ENCODE data around the gene MPDU1.

The MPDU1 gene

DNA sequence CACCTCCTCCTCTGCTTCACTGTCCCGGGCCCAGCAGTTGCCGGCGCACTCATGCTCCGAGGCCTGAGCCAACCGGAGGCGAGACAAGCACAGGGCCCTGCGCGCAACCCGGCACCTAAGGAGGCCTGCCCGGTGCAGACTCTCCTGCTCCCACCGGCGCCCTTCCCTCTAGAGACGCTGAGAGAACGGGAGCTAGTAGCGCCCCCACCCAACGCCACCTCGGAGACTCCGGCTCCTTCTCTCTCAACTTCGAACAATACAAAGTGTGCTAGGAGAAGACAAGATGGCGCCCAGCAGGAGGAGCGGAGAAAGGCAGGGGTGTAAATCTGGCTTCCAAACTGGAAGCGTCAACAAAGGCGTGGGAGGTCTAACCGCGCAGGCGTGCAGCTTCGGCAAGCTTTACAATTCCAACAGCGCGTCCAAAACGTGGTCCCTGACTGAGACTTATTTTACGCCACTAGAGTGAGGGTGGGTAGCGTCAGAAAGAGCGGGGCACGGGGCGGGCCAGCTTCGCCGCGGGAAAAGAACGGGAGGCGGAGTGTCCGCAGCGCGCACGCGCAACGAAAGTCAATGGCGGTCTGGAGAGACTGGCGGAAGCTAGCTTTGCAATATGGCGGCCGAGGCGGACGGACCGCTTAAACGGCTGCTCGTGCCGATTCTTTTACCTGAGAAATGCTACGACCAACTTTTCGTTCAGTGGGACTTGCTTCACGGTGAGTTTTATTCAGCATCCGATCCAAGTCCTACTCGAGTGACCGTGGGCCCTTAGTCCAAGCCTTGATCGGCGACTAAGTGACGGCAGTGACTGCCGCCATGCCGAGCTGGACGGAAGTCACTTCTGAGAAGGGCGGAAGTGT lies at the start of gene MPDU1:
TSS of gene MPDU1 (plus strand) at position 600 of the 857 bp plus-strand sequence. CDS start at position 611, 11 bp downstream.
- peak; percentile 98 for DNase-seq

DNA sequence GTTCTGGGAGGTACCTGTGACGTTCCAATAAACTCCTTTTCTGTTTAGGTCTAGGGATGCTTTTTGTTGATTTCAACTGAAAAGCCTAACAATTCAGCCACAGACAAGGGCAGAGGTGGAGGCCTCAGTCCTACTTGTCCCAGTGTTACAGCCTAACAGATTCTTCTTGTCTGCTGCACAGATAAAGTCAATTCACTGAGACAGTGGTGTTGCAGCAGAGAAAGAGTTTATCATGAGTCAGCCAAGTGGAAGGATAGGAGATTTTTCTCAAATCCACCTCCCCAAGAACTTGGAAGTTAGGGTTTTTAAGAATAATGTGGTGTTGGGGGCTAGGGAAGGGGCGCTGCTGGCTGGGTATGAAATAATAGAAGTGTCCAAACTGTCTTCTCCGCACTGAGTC lies 45.6 kb upstream of the MPDU1 start:
- no peak for DNase-seq

DNA sequence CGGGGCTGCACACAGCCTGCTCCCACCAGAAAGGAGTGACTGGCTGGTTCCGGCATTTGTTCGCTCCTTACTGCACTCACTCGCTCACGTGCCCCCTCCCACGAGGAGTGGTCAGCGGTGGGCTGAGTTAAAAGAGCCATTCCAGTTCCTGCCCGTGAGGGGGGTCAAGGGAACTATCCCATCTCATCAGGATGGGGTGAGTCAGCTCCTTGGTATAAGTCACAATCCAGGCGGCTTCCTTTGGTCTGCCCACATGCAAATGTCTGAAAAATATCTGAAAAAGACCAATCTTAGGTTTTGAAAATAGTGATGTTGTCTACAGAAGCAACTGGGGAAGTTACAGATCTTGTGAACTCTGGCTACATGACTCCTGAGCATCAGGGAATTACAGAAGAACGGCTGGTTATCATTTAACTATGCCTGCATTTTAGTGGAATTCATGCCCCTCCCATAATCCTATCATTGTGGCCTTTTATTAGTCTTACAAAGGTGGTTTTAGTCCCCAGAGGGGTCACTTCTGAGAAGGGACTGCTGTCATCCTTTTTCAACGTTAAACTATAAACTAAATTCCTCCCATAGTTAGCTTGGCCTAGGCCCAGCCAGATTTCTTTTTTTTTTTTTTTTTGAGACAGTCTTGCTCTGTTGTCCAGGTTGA lies 44.6 kb upstream of the MPDU1 start:
- DNase-seq, result peak; percentile 27

DNA sequence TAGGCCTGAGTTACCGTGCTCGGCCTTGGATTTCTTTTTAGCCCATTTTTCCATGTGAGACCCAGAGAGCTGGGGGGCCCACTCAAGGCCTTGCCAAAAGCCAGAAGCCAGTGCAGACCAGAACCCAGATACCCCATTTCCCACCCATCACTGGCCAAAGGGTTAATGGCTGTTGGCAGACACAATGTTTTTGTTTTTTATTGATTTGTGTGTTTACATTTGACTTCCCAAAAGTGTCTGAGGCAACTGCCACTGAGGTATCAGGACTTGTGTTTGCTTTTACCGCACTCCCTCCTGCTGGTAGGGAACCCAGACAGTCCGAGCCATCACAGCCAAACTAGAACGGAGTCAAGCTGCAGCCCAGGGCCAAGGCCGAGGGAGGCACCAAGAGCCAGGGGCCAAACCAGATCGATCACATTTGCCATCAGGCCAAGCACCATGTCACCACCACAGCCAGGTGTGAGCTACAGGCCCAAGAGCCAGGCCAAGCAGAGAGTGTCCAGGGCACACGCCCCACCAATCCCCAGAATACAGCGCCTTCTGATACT lies 42.5 kb upstream of the MPDU1 start:
- no peak for DNase-seq

DNA sequence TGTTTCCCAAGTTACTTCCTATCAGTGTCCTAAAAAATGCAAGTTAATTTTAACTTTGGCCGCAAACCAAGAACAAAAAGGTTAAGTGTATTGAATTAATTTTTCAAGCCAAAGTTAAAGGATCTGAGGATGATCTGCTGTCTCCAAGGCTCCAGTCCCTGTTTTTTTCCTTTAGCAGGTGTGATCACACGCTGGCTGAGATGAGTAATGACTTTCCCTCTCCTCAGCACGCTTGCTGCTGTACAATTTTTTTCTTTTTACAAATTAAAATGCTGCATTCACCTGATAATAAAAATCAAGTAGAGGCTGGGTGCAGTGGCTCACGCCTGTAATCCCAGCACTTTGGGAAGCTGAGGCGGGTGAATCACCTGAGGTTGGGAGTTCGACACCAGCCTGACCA lies 38.7 kb upstream of the MPDU1 start:
- DNase-seq, result no peak

DNA sequence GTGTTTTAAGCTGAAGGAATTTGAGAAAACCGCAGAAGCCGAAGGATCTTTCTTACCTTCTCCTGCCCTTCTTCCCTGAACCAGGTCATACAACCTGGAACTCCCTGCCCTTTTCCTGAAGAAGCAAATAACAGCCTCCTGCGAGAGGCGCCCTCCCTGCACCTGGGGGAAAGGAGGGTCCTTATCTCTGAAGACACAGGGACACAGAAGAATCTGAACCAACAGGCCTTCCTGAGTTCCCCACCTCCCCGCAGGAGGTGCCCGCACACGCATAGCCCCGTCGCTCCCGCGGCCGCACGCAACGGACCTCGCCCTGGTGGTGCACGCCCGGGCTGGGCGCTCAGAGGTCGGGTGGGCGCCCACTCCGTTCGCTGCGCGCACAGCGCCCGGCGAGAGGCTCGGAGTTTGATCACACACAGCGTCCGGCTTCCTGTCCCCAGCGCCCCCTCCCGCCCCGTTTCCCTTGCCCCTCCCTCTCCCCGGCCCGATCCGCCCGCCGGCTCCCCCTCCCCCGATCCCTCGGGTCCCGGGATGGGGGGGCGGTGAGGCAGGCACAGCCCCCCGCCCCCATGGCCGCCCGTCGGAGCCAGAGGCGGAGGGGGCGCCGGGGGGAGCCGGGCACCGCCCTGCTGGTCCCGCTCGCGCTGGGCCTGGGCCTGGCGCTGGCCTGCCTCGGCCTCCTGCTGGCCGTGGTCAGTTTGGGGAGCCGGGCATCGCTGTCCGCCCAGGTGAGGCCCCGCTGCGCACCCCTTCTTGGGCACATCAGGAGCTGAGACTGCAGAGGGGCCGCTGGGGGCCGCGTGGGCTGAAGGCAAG lies 34.9 kb upstream of the MPDU1 start, which contains the start of gene TNFSF12:
TSS of gene TNFSF12 (plus strand) at position 474 of the 816 bp plus-strand sequence. CDS start at position 570, 96 bp downstream.
- peak; percentile 41 for DNase-seq

DNA sequence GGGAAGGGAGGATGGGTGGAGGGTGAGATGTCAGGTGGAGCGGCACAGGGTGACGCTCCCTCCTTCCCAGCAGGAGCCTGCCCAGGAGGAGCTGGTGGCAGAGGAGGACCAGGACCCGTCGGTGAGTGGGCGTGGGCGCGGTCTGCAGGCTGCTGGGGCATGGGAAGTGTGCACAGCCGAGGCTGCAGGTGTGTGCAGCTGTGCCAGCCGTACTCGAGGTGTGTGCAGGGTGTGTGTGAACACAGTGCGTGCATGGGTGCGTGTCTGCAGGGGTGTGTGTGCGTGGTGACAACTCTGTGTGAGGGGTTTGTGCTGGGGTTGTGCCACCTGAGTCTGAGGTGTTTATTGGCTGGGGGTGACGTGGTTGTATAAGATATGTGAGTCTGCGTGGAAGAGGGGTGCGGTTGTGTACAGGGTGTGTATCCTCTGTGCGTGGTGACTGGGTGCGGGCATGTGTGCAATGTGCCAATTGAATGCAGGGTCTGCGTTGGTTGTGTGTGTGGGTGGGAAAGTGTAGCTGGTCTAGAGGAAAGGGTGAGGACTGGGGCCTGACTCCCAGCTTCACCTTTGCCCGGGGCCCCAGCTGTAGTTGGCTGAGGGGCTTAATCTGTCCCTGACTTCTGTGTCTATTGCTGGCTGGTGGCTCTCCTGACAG lies 34.1 kb upstream of the MPDU1 start:
- no peak for DNase-seq

DNA sequence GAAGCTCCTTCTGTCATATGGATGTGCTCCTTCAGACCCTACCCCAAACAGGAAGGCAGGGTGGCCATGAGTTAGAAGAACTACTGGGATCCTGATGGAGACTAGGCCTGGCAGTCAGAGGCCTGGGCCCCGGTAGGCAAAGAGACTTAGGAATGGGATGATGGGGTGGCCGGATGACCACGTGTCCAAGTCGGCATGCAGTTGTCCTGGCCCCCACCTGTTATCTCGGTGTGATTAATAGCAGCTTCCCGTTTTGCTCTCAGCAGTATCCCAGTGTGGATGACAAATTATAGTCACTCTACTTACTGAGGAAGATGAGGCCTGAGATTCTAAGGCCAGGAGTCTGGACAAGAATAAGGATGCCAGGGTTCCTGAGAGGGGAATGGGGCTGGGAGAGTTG lies 33.3 kb upstream of the MPDU1 start:
- no peak for DNase-seq

DNA sequence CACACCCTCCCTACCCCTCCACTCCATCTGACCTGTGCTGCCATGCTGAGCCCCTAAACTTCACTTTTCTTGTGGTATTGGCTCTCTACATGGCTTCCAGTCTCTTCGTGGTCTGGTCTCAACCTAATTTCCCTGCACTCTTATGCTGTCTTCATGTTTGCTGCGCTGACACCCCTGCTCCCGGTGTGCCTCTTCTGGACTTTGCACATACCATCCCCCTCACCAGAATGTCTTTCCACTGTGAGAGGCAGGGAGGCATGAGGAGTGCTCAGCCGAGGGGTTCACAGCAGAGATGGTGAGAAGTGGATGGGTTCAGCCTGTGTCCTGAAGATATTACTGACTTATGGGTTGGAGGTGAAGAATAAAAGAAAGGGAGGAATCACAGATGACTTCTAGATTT lies 32.3 kb upstream of the MPDU1 start:
- DNase-seq, result no peak

DNA sequence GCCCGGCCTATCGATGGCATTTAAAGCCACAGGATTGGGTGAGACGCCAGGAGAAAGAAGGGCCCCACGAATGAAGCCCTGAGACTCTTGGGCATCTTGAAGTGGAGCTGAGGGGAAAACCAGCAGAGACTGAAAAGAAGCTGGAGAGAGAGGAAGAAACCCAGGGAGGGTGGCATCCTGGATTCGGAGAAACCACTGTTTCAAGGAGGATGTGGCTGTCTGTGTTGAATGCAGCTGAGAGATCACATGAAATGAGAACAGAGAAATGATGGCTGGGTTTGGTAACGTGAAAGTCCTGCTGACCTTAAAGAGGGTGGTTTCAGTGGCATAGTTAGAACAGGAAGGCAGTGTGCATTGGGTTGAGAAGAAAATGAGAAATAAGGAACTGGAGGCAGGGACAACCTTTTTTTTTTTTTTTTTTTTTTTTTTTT lies 31.0 kb upstream of the MPDU1 start:
- no peak for DNase-seq

DNA sequence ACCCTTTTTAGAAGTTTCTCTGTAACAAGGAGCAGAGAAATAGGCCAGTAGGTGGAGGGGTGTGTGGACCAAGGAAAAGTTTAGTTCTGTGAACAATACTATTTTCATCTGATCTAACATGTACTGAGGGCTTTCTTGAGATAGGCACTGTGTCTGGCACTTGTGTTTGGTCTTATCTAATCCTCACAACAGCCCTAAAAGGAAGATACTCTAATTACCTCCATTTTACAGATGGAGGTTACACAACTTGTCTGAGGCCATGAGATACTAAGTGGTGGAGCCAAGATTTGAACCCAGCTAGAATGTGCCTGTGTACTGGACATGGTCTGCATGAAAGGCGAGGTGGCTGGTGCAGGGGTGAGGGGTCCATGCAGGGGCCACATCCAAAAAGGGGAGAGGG lies 30.3 kb upstream of the MPDU1 start:
- no peak for DNase-seq

DNA sequence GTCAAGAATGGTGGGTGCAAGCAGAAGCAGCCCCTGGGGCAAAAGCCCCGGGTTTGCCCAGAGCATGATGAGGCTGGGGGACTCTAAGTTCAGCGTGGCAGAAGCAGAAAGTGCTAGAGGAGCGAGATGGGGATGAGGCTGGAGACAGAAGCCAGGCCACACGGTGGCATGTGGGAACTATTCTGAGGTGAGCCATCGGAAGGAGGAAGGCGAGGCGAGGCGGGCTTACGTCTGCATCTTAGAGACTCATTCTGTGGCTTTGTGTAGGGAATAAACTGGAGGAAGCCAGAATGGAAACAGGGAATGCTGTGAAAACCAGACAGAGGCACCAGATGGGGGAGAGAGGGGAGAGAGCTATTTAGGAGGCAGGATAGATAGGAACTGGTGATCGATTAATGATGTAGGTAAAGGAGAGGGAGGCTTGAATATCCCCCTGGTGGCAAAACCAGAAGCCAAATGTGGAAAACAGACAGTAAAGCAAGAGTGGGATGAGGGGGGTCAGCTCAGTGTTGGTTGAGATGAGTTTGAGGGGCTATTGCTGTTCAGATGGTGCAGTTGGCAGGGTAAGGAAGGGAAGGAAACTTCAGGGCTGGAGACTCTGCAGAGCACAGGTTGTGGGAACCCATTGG lies 28.2 kb upstream of the MPDU1 start:
- no peak for DNase-seq

DNA sequence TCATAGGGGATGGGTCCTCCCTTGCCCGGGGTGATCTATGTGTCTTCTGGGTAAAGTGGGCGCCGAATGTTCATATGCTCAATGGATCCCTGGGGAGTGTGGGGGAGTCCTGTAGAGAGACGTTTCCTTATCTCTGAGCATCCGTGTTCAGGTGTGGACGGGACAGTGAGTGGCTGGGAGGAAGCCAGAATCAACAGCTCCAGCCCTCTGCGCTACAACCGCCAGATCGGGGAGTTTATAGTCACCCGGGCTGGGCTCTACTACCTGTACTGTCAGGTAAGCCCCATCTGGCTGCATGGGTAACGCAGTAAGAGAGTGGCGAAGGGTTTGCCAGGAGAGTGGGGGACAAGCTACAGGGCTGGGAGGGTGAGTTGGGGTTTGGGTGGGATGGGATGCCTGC lies 27.0 kb upstream of the MPDU1 start:
- DNase-seq, result no peak

DNA sequence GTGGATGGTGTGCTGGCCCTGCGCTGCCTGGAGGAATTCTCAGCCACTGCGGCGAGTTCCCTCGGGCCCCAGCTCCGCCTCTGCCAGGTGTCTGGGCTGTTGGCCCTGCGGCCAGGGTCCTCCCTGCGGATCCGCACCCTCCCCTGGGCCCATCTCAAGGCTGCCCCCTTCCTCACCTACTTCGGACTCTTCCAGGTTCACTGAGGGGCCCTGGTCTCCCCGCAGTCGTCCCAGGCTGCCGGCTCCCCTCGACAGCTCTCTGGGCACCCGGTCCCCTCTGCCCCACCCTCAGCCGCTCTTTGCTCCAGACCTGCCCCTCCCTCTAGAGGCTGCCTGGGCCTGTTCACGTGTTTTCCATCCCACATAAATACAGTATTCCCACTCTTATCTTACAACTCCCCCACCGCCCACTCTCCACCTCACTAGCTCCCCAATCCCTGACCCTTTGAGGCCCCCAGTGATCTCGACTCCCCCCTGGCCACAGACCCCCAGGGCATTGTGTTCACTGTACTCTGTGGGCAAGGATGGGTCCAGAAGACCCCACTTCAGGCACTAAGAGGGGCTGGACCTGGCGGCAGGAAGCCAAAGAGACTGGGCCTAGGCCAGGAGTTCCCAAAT lies 26.4 kb upstream of the MPDU1 start:
- no peak for DNase-seq

DNA sequence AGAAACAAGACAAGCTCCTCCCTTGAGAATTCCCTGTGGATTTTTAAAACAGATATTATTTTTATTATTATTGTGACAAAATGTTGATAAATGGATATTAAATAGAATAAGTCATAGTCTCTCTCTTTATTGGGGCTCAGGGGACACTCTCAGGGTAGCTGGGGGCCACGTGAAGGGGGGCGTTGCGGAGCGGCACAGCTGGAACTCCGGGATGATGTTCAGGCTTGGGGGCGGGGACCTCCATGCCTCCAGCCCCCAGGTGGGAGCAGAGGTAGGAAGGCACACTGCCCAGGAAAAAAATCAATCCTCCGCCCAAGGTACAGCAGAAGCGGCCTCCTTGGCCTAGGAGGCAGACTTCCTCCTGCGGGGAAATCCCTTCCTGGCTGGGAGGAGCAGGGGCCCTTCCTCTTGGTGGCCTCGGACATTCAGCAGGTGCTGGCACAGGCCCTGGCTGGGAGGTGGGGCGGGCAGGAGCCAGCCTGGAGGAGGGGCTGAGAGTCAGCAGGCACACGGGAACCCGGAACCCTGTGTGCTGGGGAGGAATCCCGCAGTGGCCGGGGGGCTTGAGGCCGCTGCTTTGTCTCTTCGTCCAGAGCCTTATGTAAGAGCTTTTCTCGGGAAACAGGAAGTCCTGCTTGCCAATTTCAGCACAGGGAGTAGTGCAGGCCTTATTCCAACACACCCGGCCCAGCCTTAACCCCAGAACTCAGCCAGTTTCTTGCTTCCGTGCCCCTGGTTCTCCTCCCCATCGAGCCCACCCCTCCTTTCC lies 25.7 kb upstream of the MPDU1 start:
- peak; percentile 32 for DNase-seq

DNA sequence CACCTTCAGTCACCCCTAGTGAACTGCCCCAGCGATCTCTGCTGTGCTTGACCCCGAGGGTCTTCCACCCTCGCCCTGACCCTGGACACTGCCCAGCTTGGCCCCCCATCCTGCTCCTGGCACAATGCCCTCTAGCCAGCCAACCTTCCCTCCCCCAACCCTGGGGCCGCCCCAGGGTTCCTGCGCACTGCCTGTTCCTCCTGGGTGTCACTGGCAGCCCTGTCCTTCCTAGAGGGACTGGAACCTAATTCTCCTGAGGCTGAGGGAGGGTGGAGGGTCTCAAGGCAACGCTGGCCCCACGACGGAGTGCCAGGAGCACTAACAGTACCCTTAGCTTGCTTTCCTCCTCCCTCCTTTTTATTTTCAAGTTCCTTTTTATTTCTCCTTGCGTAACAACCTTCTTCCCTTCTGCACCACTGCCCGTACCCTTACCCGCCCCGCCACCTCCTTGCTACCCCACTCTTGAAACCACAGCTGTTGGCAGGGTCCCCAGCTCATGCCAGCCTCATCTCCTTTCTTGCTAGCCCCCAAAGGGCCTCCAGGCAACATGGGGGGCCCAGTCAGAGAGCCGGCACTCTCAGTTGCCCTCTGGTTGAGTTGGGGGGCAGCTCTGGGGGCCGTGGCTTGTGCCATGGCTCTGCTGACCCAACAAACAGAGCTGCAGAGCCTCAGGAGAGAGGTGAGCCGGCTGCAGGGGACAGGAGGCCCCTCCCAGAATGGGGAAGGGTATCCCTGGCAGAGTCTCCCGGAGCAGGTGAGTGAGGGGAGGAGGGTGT lies 24.9 kb upstream of the MPDU1 start, which contains the start of gene TNFSF13:
TSS of gene TNFSF13 (plus strand) at position 207 of the 776 bp plus-strand sequence. CDS start at position 497, 290 bp downstream.
- DNase-seq, result no peak

DNA sequence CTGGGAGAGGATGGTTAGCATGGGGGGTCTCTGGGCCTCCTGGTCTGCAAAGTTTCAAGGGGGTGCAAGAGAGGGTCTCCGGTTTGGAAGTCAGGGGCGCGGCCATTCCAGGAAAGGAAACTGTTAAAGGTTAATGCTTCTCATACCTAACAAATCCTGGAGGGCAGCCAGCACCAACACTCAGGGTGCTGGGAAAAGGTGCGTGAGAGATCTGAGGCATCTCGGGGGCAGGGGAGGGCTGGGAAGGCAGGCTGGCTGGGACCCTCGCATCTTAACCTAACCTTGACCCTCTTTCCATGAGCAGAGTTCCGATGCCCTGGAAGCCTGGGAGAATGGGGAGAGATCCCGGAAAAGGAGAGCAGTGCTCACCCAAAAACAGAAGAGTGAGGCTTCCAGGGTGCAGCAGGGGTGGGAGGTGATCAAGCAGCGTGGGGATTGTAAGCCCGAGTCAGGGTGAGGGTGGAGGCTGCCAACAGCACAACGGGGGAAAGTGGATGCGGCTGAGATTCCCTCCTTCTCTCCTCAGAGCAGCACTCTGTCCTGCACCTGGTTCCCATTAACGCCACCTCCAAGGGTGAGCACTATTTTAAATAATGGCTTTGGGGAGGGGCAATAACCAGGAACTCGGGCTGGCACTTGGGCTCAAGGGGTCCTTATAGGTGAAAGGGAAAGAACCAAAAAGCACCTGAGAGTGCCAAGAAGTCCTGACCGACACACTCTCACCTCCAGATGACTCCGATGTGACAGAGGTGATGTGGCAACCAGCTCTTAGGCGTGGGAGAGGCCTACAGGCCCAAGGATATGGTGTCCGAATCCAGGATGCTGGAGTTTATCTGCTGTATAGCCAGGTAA lies 24.1 kb upstream of the MPDU1 start:
- no peak for DNase-seq

DNA sequence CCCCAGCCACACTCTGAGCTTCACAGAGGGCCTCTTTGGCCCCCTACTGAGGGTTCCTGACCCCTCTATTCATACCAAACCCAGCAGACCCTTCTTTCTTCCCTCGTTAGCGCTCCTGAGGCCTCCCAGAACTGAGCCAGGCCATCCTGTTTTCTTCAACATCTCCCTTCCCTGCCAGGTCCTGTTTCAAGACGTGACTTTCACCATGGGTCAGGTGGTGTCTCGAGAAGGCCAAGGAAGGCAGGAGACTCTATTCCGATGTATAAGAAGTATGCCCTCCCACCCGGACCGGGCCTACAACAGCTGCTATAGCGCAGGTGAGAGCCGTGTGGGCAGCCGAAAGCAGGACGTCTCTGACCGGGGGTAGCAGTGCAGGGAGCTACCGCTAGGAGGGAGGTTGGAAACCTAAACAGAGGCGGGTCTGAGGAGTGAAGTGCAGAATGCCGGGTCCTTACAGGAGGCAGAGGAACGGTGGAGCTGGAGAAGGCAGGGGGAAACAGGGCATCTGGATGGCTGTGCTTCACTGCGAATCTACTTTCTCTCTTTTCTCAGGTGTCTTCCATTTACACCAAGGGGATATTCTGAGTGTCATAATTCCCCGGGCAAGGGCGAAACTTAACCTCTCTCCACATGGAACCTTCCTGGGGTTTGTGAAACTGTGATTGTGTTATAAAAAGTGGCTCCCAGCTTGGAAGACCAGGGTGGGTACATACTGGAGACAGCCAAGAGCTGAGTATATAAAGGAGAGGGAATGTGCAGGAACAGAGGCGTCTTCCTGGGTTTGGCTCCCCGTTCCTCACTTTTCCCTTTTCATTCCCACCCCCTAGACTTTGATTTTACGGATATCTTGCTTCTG lies 23.3 kb upstream of the MPDU1 start:
- DNase-seq, result peak; percentile 61

Measured in fibroblast of skin of right biceps (primary cell).